Stimulated activated CD4-positive, alpha-beta T cell treated with anti-CD3 and anti-CD28 coated beads, Interleukin-4, amount 100 ng/mL, for 48 hours (primary cell): ENCODE data around the gene TXNDC9.
"Not testable (repeated sequence)": the region's sequence is repeated elsewhere in the genome, so short reads cannot be mapped to it uniquely, and the experiment has no call there.

Experiments used
- DNase-seq, 2 donors: peaks; one replicate each; pipeline ENCODE4 v3.0.0-alpha.2; 2020; ENCODE audit warnings: low read depth in 2 of 2

TXNDC9 gene

GRCh38 chr2:99335911-99336803 is at the start of gene TXNDC9:
Gene TXNDC9 (minus strand): TSS chr2:99336333. CDS start chr2:99333210, 3,123 bp downstream.
- peak; percentile 93 to 98 for DNase-seq

GRCh38 chr2:99382143-99382542 is 46.0 kb upstream of the TXNDC9 start:
- no peak for DNase-seq

GRCh38 chr2:99380376-99381010 is 44.4 kb upstream of the TXNDC9 start:
- DNase-seq, result no peak

GRCh38 chr2:99377879-99378278 is 41.7 kb upstream of the TXNDC9 start:
- no peak for DNase-seq

GRCh38 chr2:99376254-99376864 is 40.2 kb upstream of the TXNDC9 start:
- no peak for DNase-seq

GRCh38 chr2:99374747-99375146 is 38.6 kb upstream of the TXNDC9 start:
- no peak for DNase-seq

- no peak for DNase-seq
These were observed 37.0 kb upstream of the TXNDC9 start for GRCh38 chr2:99373144-99373543.

- DNase-seq, result not testable (repeated sequence)
These were observed 32.7 kb upstream of the TXNDC9 start for GRCh38 chr2:99368854-99369253.

GRCh38 chr2:99365661-99366060 is 29.5 kb upstream of the TXNDC9 start:
- no peak for DNase-seq

- no peak for DNase-seq
These were observed 20.7 kb upstream of the TXNDC9 start for GRCh38 chr2:99356853-99357252.

- not testable (repeated sequence) for DNase-seq
These were observed 18.7 kb upstream of the TXNDC9 start for GRCh38 chr2:99354825-99355224.

- no peak for DNase-seq
These were observed 17.9 kb upstream of the TXNDC9 start for GRCh38 chr2:99354070-99354469.

- no peak for DNase-seq
These were observed 14.1 kb upstream of the TXNDC9 start for GRCh38 chr2:99350194-99350593.

GRCh38 chr2:99348173-99348572 is 12.0 kb upstream of the TXNDC9 start:
- no peak for DNase-seq

- DNase-seq, result no peak
These were observed 10.1 kb upstream of the TXNDC9 start for GRCh38 chr2:99346218-99346617.

- not testable (repeated sequence) for DNase-seq
These were observed 9.3 kb upstream of the TXNDC9 start for GRCh38 chr2:99345446-99345845.

GRCh38 chr2:99342536-99342935 is 6.4 kb upstream of the TXNDC9 start:
- no peak for DNase-seq

- DNase-seq, result no peak
These were observed 4.6 kb upstream of the TXNDC9 start for GRCh38 chr2:99340669-99341236.

GRCh38 chr2:99338029-99338585 is 2.0 kb upstream of the TXNDC9 start:
- DNase-seq, result no peak

- DNase-seq, result peak; percentile 86 to 93
These were observed 1.2 kb upstream of the TXNDC9 start, which contains the start of gene EIF5B for GRCh38 chr2:99337113-99338028. Gene EIF5B (plus strand): TSS chr2:99337389. CDS start chr2:99337555, 166 bp downstream.

GRCh38 chr2:99336804-99337112 is 625 bp upstream of the TXNDC9 start:
- DNase-seq, result no peak
